Panc1 (cell line): ENCODE measurements around the gene NLRP6. TPM values are rescaled to one million over a fixed set of nuclear protein-coding genes. Genes with fewer than 3 reads are reported as not detected.

ENCODE experiments used
- ATAC-seq: fragments of 200-7000 bp; cut with Tn5 transposase; 2 replicates; pipeline ENCODE4 v1.9.1; 2020; ENCODE audit warnings: mild to moderate bottlenecking, moderate library complexity
- BruUV-seq: library from RNA; stranded (reverse); fragments of 400-500 nt; replicated peaks from 2 replicates; lab custom pipeline; 2021; lab: Mats Ljungman, UMichigan
- CTCF ChIA-PET: fragments of 300-600 bp; sonication (Branson Sonifier 250); formaldehyde crosslinking; loops from one replicate; lab custom pipeline; 2022; ENCODE audit warnings: antibody characterized with exemption; lab: Charles Lee
- POLR2A ChIA-PET: fragments of 300-600 bp; sonication (Branson Sonifier 250); formaldehyde crosslinking; loops from one replicate; lab custom pipeline; 2022; ENCODE audit warnings: antibody characterized with exemption; lab: Charles Lee
- DNase-seq: peaks from one replicate; pipeline ENCODE4 v3.0.0-alpha.2; 2010; ENCODE audit warnings: low read depth, low spot score
- H3K27ac ChIP-seq: 2 replicates; pipeline ENCODE4 v1.5.1; 2011; ENCODE audit warnings: mild to moderate bottlenecking, low read length, inconsistent platforms
- H3K27me3 ChIP-seq: fragments of 200-500 bp; sonication (Bioruptor generic); 2 replicates; pipeline ENCODE4 v1.6.0; 2014; ENCODE audit warnings: low read length, inconsistent platforms; ENCODE audit not compliant: control insufficient read depth, insufficient read depth
- H3K36me3 ChIP-seq: fragments of 200-500 bp; sonication (Bioruptor generic); 2 replicates; pipeline ENCODE4 v1.5.1; 2014; ENCODE audit warnings: inconsistent platforms, mild to moderate bottlenecking, low read length, moderate library complexity; ENCODE audit not compliant: control insufficient read depth, insufficient read depth
- H3K4me1 ChIP-seq: 2 replicates; pipeline ENCODE4 v1.5.1; 2011; ENCODE audit warnings: inconsistent platforms, mild to moderate bottlenecking, low read length, moderate library complexity; ENCODE audit not compliant: control insufficient read depth, insufficient read depth
- H3K4me3 ChIP-seq, 2 experiments: 2 replicates each; pipeline ENCODE4 v1.5.1; 2011 to 2012; ENCODE audit warnings: low read depth in 2 of 2, low read length in 2 of 2, mild to moderate bottlenecking in 2 of 2, inconsistent platforms in 1 of 2, moderate library complexity in 1 of 2
- H3K9me3 ChIP-seq: fragments of 200-500 bp; sonication (Bioruptor generic); 2 replicates; pipeline ENCODE4 v1.5.1; 2014; ENCODE audit warnings: low read depth, mild to moderate bottlenecking, inconsistent platforms, low read length, moderate library complexity; ENCODE audit not compliant: control insufficient read depth, insufficient read depth
- POLR2AphosphoS5 ChIP-seq: IDR thresholded peaks from 2 replicates; pipeline ENCODE4 v1.6.1; 2012; ENCODE audit warnings: mild to moderate bottlenecking, low read depth, low read length, moderate library complexity
- SIN3A ChIP-seq: IDR thresholded peaks from 2 replicates; pipeline ENCODE4 v1.6.1; 2012; ENCODE audit warnings: low read depth, mild to moderate bottlenecking, low read length, moderate library complexity, borderline replicate concordance; ENCODE audit not compliant: insufficient read depth
- TCF7L2 ChIP-seq: IDR thresholded peaks from 2 replicates; pipeline ENCODE4 v1.6.1; 2011; ENCODE audit warnings: mild to moderate bottlenecking, low read depth, low read length, inconsistent platforms
- in situ Hi-C: cut with HindIII; loops from 2 replicates; pipeline ENCODE4 v1.10.0; 2016; ENCODE audit warnings: low sequenced_read_pairs, low pct_unique_long_range_greater_than_20kb
- intact Hi-C: fragments of 100-400 bp; cut with micrococcal nuclease; formaldehyde crosslinking; loops from one replicate; pipeline ENCODE4 v1.10.0; 2022; ENCODE audit not compliant: unreplicated experiment
- total RNA-seq: library from RNA; stranded (reverse); gene quantifications from one replicate; pipeline ENCODE4 v1.2.1, GENCODE V29; 2021; ENCODE audit not compliant: unreplicated experiment
- TF ChIP-seq, protein P1 (sequence below): fragments of 450-650 bp; IDR thresholded peaks from 2 replicates; pipeline ENCODE4 v1.5.1; 2017; ENCODE audit warnings: mild to moderate bottlenecking
- TF ChIP-seq, protein P2 (sequence below), 2 experiments: IDR thresholded peaks; 2 replicates each; pipeline ENCODE4 v1.6.1; 2011 to 2012; ENCODE audit warnings: low read depth in 2 of 2, control low read depth in 1 of 2, low read length in 1 of 2, mild to moderate bottlenecking in 1 of 2, moderate library complexity in 1 of 2; ENCODE audit not compliant: insufficient read depth in 1 of 2

NLRP6 gene
- total RNA-seq, 1 experiment from 2014 or later: 0.59 TPM

DNA sequence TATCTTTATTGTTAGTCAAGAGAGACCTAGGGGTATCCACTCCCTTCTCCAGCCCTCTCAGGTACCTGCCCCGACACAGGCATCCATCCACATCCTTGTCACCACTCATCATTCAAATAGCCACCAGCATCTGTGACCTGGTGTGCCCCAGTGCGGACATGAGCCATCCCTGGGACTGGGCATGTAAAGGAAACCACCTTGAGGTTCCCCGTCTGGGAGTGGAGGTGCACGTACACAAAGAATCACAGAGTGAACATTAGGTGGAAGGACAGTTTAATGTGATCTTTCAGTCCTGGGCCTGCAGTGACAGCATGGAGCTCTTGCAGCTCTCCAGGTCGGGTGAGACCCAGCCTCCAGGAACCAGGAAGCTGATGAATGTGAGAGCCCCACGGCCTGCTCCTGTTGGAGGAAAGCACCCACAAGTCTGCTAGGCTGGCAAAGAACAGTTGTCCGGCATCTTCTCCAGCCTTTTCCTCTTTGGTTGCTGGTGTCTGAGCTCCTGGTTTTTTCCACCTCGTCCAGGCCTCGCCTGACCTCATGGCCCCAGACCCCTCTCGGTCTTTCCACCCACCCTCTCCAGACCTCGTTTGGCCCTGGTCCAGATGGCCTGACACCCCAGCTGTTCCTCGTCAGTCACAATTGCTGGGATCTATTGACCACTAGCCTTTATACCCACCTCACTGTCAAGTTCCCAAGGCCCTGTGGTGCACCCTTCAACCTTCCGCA, 24.9 kb upstream of the NLRP6 start:
- BruUV-seq: no TSS peak
- in situ Hi-C loops (no loop called here), intact Hi-C loops (no loop called here)
- TF ChIP-seq, protein P1, sequence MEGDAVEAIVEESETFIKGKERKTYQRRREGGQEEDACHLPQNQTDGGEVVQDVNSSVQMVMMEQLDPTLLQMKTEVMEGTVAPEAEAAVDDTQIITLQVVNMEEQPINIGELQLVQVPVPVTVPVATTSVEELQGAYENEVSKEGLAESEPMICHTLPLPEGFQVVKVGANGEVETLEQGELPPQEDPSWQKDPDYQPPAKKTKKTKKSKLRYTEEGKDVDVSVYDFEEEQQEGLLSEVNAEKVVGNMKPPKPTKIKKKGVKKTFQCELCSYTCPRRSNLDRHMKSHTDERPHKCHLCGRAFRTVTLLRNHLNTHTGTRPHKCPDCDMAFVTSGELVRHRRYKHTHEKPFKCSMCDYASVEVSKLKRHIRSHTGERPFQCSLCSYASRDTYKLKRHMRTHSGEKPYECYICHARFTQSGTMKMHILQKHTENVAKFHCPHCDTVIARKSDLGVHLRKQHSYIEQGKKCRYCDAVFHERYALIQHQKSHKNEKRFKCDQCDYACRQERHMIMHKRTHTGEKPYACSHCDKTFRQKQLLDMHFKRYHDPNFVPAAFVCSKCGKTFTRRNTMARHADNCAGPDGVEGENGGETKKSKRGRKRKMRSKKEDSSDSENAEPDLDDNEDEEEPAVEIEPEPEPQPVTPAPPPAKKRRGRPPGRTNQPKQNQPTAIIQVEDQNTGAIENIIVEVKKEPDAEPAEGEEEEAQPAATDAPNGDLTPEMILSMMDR: no peak
- peak; percentile 63 for TF ChIP-seq POLR2AphosphoS5
- H3K27ac ChIP-seq: no peak overlapping the region
- H3K4me1 ChIP-seq: no peaks in the 10 kb centered on the region
- H3K27me3 ChIP-seq: no peaks in the 10 kb centered on the region
- ChIA-PET CTCF (interaction anchor here (0.6 kb wide), 1 partner anchor 52 kb away, joined by 4 read pairs; no protein-coding TSS in a partner anchor), POLR2A (no interaction called here)
- no peak overlapping the region for H3K4me3 ChIP-seq
- no peak for DNase-seq
- ATAC-seq: peak; percentile 9; the same call in 1 of the 2 replicates
- H3K36me3 ChIP-seq: peaks cover 30% of the 10 kb centered on the region
- no peaks in the 10 kb centered on the region for H3K9me3 ChIP-seq

DNA sequence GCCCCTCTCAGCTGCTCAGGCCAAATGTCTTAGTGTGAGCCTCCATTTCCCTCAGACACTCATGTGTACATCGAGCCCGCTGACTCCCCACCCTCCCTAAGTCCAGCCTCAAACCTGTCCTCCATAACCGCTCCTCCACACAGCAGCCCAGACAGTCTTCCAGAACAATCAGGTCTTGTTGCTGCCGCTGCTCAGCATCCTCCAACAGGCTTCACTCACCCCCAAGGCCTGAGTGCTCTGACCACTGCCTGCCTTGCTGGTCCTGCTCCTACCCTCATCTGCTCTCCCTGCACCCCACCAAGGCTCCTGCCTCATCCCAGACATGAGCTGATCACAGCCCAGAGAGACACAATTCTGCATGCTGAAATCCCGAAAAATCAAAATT, 24.3 kb upstream of the NLRP6 start:
- intact Hi-C loops (no loop called here), in situ Hi-C loops (no loop called here)
- no peak overlapping the region for H3K4me3 ChIP-seq
- BruUV-seq: no TSS peak
- H3K9me3 ChIP-seq: no peaks in the 10 kb centered on the region
- no peaks in the 10 kb centered on the region for H3K27me3 ChIP-seq
- no peak for DNase-seq
- H3K27ac ChIP-seq: no peak overlapping the region
- ChIA-PET POLR2A (no interaction called here), CTCF (no interaction called here)
- ATAC-seq: 0 out of 2 replicates have a peak, but pooled peaks have one; percentile 6
- H3K36me3 ChIP-seq: peaks cover 27% of the 10 kb centered on the region
- no peak for TF ChIP-seq POLR2AphosphoS5
- TF ChIP-seq TCF7L2: no peak
- TF ChIP-seq, protein P1: no peak
- TF ChIP-seq SIN3A: no peak
- TF ChIP-seq, protein P2, sequence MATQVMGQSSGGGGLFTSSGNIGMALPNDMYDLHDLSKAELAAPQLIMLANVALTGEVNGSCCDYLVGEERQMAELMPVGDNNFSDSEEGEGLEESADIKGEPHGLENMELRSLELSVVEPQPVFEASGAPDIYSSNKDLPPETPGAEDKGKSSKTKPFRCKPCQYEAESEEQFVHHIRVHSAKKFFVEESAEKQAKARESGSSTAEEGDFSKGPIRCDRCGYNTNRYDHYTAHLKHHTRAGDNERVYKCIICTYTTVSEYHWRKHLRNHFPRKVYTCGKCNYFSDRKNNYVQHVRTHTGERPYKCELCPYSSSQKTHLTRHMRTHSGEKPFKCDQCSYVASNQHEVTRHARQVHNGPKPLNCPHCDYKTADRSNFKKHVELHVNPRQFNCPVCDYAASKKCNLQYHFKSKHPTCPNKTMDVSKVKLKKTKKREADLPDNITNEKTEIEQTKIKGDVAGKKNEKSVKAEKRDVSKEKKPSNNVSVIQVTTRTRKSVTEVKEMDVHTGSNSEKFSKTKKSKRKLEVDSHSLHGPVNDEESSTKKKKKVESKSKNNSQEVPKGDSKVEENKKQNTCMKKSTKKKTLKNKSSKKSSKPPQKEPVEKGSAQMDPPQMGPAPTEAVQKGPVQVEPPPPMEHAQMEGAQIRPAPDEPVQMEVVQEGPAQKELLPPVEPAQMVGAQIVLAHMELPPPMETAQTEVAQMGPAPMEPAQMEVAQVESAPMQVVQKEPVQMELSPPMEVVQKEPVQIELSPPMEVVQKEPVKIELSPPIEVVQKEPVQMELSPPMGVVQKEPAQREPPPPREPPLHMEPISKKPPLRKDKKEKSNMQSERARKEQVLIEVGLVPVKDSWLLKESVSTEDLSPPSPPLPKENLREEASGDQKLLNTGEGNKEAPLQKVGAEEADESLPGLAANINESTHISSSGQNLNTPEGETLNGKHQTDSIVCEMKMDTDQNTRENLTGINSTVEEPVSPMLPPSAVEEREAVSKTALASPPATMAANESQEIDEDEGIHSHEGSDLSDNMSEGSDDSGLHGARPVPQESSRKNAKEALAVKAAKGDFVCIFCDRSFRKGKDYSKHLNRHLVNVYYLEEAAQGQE (IDR thresholded peaks at IDR 0.05; ENCODE audit: insufficient read depth in 1 of 2, low read depth in 2 of 2, low read length in 1 of 2): no peak
- H3K4me1 ChIP-seq: no peaks in the 10 kb centered on the region
